HG02870 (cell line): ENCODE measurements around the gene CLSTN2.

Experiments used
- ATAC-seq: cut with Tn5 transposase; IDR thresholded peaks from one replicate; pipeline ENCODE4 v1.9.1; 2021; ENCODE audit warnings: mild to moderate bottlenecking, moderate library complexity; ENCODE audit not compliant: unreplicated experiment

The CLSTN2 gene

DNA sequence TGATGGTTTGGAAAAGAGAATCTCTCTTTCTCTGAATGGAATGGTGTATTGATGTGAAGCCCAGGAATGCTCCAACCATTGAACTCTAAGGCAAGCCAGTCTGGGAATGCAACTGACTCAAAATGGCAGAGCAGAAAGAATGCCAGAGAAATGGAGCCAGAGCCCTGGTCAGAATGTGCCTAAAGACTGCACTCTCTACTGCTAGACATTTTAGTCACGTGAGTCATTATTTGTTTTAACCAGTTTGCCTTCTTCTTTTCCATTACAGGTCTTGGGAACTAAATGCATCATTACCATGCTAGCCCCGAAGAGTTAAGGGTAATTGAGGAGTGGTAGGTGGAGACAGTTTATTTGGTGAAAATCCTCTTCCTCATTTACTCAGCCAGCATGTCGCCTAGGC lies 675.6 kb downstream of the CLSTN2 start:
- no peak for ATAC-seq

DNA sequence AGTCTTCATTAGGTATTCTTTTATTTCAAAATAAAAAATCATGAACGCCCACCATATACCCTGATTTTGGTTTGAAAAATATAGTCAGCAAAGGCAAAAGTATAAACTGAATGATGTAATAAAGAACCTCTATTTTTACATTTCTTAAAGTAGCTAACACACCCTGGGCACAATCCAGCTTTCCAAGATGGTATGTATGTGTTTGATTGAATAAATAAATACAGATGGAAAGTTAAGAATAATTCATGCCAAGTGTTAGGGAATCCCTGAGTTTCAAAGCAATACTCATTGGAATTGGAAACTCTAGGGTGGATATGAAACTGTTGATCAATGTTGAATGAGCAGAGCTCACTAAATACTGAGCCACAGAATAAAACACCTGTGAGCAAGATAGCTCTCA lies 679.0 kb downstream of the CLSTN2 start:
- no peak for ATAC-seq

DNA sequence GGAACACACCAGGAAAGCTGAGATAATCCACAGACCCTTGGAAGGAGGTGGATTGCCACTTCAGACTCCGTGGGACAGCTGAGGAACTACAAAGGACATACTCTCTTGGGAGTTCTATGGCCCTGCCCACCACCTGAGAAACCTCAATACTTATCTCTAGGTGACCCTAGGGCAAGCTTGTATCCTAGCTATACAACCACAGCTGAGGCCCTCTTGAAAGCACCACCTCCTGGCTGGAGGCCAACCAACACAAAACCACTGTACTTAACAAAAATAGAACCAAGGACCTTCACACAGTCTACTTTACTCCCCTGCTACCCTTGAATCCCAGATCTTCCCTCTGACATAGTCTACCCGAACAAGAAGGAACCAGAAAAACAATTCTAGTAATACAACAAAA lies 682.1 kb downstream of the CLSTN2 start:
- no peak for ATAC-seq

DNA sequence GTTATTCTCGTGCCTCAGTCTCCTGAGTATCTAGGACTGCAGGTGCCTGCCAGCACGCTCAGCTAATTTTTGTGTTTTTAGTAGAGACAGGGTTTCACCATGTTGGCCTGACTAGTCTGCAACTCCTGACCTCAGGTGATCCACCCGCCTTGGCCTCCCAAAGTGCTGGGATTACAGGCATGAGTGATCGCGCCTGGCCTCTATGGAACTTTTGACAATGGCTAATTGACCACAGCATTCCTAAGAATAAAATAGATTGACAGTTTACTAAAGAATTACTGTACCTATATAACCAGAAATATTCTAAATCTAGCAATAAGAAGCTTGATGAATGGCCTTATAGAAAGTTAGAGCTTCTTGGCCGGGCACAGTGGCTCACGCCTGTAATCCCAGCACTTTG lies 691.9 kb downstream of the CLSTN2 start:
- no peak for ATAC-seq
